Liver (tissue), 9 donors: Measurements from ENCODE around the gene PRKCH. TPM values are rescaled to one million over a fixed set of nuclear protein-coding genes. Genes with fewer than 3 reads are reported as not detected.

Source experiments
- DNase-seq: peaks from one replicate; pipeline ENCODE4 v3.0.0-alpha.2; 2017; ENCODE audit warnings: low spot score
- H3K27ac ChIP-seq, 2 donors: one replicate each; pipeline ENCODE4 v1.7.0; 2013; ENCODE audit warnings: inconsistent platforms in 2 of 2, low read length in 2 of 2, control low read depth in 1 of 2, low read depth in 1 of 2, mild to moderate bottlenecking in 1 of 2
- H3K27me3 ChIP-seq, 4 donors: one replicate each; pipeline versions ENCODE4 v1.6.1 to v1.7.0; 2013; ENCODE audit warnings: low read length in 3 of 4, inconsistent platforms in 1 of 4, mild to moderate bottlenecking in 1 of 4, moderate library complexity in 1 of 4; ENCODE audit not compliant: control insufficient read depth in 4 of 4, insufficient read depth in 4 of 4
- H3K36me3 ChIP-seq, 4 donors: one replicate each; pipeline versions ENCODE4 v1.6.1 to v1.7.0; 2013; ENCODE audit warnings: low read length in 3 of 4, mild to moderate bottlenecking in 3 of 4, low read depth in 1 of 4, moderate library complexity in 1 of 4; ENCODE audit not compliant: control insufficient read depth in 4 of 4, insufficient read depth in 3 of 4
- H3K4me1 ChIP-seq, 4 donors: one replicate each; pipeline versions ENCODE4 v1.6.1 to v1.7.0; 2013; ENCODE audit warnings: low read length in 3 of 4, mild to moderate bottlenecking in 3 of 4, moderate library complexity in 1 of 4; ENCODE audit not compliant: control insufficient read depth in 4 of 4, insufficient read depth in 4 of 4
- H3K4me3 ChIP-seq, 3 donors: one replicate each; pipeline versions ENCODE4 v1.6.1 to v1.7.0; 2013; ENCODE audit warnings: low read length in 3 of 3, control low read depth in 1 of 3, low read depth in 1 of 3, mild to moderate bottlenecking in 1 of 3
- H3K9ac ChIP-seq, 2 donors: one replicate each; pipeline ENCODE4 v1.7.0; 2013; ENCODE audit warnings: low read length in 2 of 2, mild to moderate bottlenecking in 2 of 2, moderate library complexity in 2 of 2, control low read depth in 1 of 2, low read depth in 1 of 2
- H3K9me3 ChIP-seq, 4 donors: one replicate each; pipeline versions ENCODE4 v1.6.1 to v1.7.0; 2013; ENCODE audit warnings: low read length in 3 of 4; ENCODE audit not compliant: control insufficient read depth in 4 of 4
- ATF3 ChIP-seq: IDR thresholded peaks from 2 replicates; pipeline ENCODE4 v1.6.1; 2016; ENCODE audit warnings: antibody characterized with exemption
- CTCF ChIP-seq: fragments of 150-350 bp; IDR thresholded peaks from 2 replicates; pipeline ENCODE4 v1.5.1; 2017; ENCODE audit warnings: improper control_type of control experiment, low read depth, low read length; ENCODE audit not compliant: missing input control
- EGR1 ChIP-seq, 2 donors: IDR thresholded peaks; 2 replicates each; pipeline ENCODE4 v1.6.1; 2016 to 2018; ENCODE audit warnings: antibody characterized with exemption in 2 of 2, low read depth in 2 of 2
- FOXA1 ChIP-seq: IDR thresholded peaks from 2 replicates; pipeline ENCODE4 v1.6.1; 2016; ENCODE audit warnings: antibody characterized with exemption
- FOXA2 ChIP-seq: IDR thresholded peaks from 2 replicates; pipeline ENCODE4 v1.6.1; 2016; ENCODE audit warnings: antibody characterized with exemption
- GABPA ChIP-seq, 2 donors: IDR thresholded peaks in 1 of 2; conservative IDR thresholded peaks in 1 of 2; 2 replicates each; pipeline ENCODE4 v1.6.1; 2016; ENCODE audit warnings: antibody characterized with exemption in 2 of 2, mild to moderate bottlenecking in 1 of 2, moderate library complexity in 1 of 2
- HNF4A ChIP-seq, 2 donors: conservative IDR thresholded peaks; 2 replicates each; pipeline ENCODE4 v1.6.1; 2016; ENCODE audit warnings: antibody characterized with exemption in 2 of 2, mild to moderate bottlenecking in 2 of 2
- HNF4G ChIP-seq: IDR thresholded peaks from 2 replicates; pipeline ENCODE4 v1.6.1; 2016; ENCODE audit warnings: antibody characterized with exemption
- JUND ChIP-seq, 2 donors: IDR thresholded peaks; 2 replicates each; pipeline ENCODE4 v1.6.1; 2016; ENCODE audit warnings: antibody characterized with exemption in 2 of 2
- MAX ChIP-seq: IDR thresholded peaks from 2 replicates; pipeline ENCODE4 v1.6.1; 2016; ENCODE audit warnings: antibody characterized with exemption
- NR2F2 ChIP-seq: IDR thresholded peaks from 2 replicates; pipeline ENCODE4 v1.6.1; 2016; ENCODE audit warnings: antibody characterized with exemption
- RAD21 ChIP-seq, 2 donors: IDR thresholded peaks; 2 replicates each; pipeline ENCODE4 v1.6.1; 2016; ENCODE audit warnings: antibody characterized with exemption in 2 of 2, mild to moderate bottlenecking in 2 of 2
- REST ChIP-seq: IDR thresholded peaks from 2 replicates; pipeline ENCODE4 v1.6.1; 2016; ENCODE audit warnings: antibody characterized with exemption, mild to moderate bottlenecking
- RXRA ChIP-seq, 2 donors: IDR thresholded peaks; 2 replicates each; pipeline ENCODE4 v1.6.1; 2017 to 2018; ENCODE audit warnings: antibody characterized with exemption in 2 of 2, mild to moderate bottlenecking in 1 of 2
- SP1 ChIP-seq: IDR thresholded peaks from 2 replicates; pipeline ENCODE4 v1.6.1; 2018; ENCODE audit warnings: antibody characterized with exemption, mild to moderate bottlenecking
- TAF1 ChIP-seq: conservative IDR thresholded peaks from 2 replicates; pipeline ENCODE4 v1.6.1; 2016; ENCODE audit warnings: antibody characterized with exemption, mild to moderate bottlenecking
- YY1 ChIP-seq: IDR thresholded peaks from 2 replicates; pipeline ENCODE4 v1.6.1; 2016; ENCODE audit warnings: antibody characterized with exemption, mild to moderate bottlenecking
- ZBTB33 ChIP-seq: IDR thresholded peaks from 2 replicates; pipeline ENCODE4 v1.6.1; 2016; ENCODE audit warnings: antibody characterized with exemption
- WGBS: extraction: QIAGEN DNeasy Blood & Tissue Kit; methylation state at CpG from one replicate; pipeline ENCODE4 v1.1.7; 2013; 5-methylcytosine and 5-hydroxymethylcytosine counted together
- polyA plus RNA-seq, 2 donors: library from polyadenylated mRNA; stranded (reverse) in 1 of 2; unstranded in 1 of 2; fragments of 200-250 nt in 1 of 2; fragments of >200 nt in 1 of 2; fragmentation: Nextera tagmentation in 1 of 2; extraction: Ambion mirVana in 1 of 2; gene quantifications; one replicate each; pipeline versions ENCODE4 v1.2.1 to v1.2.3, GENCODE V29; 2013 to 2015
- total RNA-seq, 2 donors: library from RNA; depleted of rRNA; stranded (reverse); fragments of >200 nt; gene quantifications; one replicate each; pipeline ENCODE4 v1.2.3, GENCODE V29; 2014
- donor health status: healthy.
- donor health status: healthy.
- donor health status: healthy.
- donor health status: healthy.
- donor health status: healthy.

Gene PRKCH
- total and polyA plus RNA-seq, 4 donors = 3.9 to 13.7 (median 7.0) TPM

- Histone ChIP-seq H3K36me3 (no peaks in the 10 kb centered on the region), H3K9ac (peak overlapping the region in 1 of 2 donors; percentile 33), H3K27me3 (no peaks in the 10 kb centered on the region), H3K27ac (peak overlapping the region in 1 of 2 donors; percentile 36), H3K4me1 (no peaks in the 10 kb centered on the region), H3K4me3 (no peak overlapping the region), H3K9me3 (no peaks in the 10 kb centered on the region)
- DNase-seq = no peak
- WGBS = 86% methylated on average over 11 of the region's 11 CpGs
- no peak for TF ChIP-seq RAD21 (IDR thresholded peaks at IDR 0.05)
- TF ChIP-seq FOXA1 = no peak
- TF ChIP-seq HNF4G = no peak
- no peak for TF ChIP-seq NR2F2
- no peak for TF ChIP-seq MAX
- TF ChIP-seq FOXA2 = no peak
- TF ChIP-seq EGR1 (IDR thresholded peaks at IDR 0.05; ENCODE audit: low read depth in 2 of 2) = no peak
- TF ChIP-seq SP1 = no peak
- TF ChIP-seq ZBTB33 = no peak
- no peak for TF ChIP-seq HNF4A (conservative IDR thresholded peaks at IDR 0.05)
- TF ChIP-seq YY1 = no peak
- TF ChIP-seq CTCF = no peak
- no peak for TF ChIP-seq JUND (IDR thresholded peaks at IDR 0.05)
- no peak for TF ChIP-seq RXRA (IDR thresholded peaks at IDR 0.05)
- no peak for TF ChIP-seq TAF1
- no peak for TF ChIP-seq GABPA (IDR thresholded peaks at IDR 0.05 in 1 of 2, conservative IDR thresholded peaks at IDR 0.05 in 1 of 2)
- TF ChIP-seq ATF3 = no peak
These were observed 12.9 kb downstream of the PRKCH start for GRCh38 chr14:61334197-61334701.

GRCh38 chr14:61335049-61335448 is 13.7 kb downstream of the PRKCH start:
- H3K27ac ChIP-seq = no peak overlapping the region
- WGBS = 80% methylated on average over 3 of the region's 3 CpGs
- no peak for TF ChIP-seq TAF1
- TF ChIP-seq CTCF = no peak
- TF ChIP-seq FOXA2 = no peak
- no peak for TF ChIP-seq SP1
- no peak for TF ChIP-seq REST
- TF ChIP-seq YY1 = no peak
- H3K4me1 ChIP-seq = no peaks in the 10 kb centered on the region
- H3K9me3 ChIP-seq = no peaks in the 10 kb centered on the region
- no peaks in the 10 kb centered on the region for H3K36me3 ChIP-seq
- H3K27me3 ChIP-seq = no peaks in the 10 kb centered on the region
- no peak for DNase-seq
- no peak overlapping the region for H3K9ac ChIP-seq
- H3K4me3 ChIP-seq = no peak overlapping the region
